KMS-11 (cell line): ENCODE measurements around the gene SUPT4H1.

Experiments used
- H2AFZ ChIP-seq: fragments of 200-600 bp; sonication (generic); 2 replicates; pipeline ENCODE4 v1.6.1; 2016; ENCODE audit warnings: antibody characterized with exemption, mixed run types, low read depth
- H3K27ac ChIP-seq: fragments of 200-600 bp; sonication (generic); 2 replicates; pipeline ENCODE4 v1.6.1; 2016; ENCODE audit warnings: mild to moderate bottlenecking, mixed run types
- H3K27me3 ChIP-seq: fragments of 200-600 bp; sonication (generic); 2 replicates; pipeline ENCODE4 v1.6.1; 2017; ENCODE audit warnings: mild to moderate bottlenecking, low read depth, mixed run types, moderate library complexity; ENCODE audit not compliant: insufficient read depth
- H3K36me3 ChIP-seq: fragments of 200-600 bp; sonication (generic); 2 replicates; pipeline ENCODE4 v1.6.1; 2017; ENCODE audit warnings: mild to moderate bottlenecking, mixed run types; ENCODE audit not compliant: insufficient read depth
- H3K4me1 ChIP-seq: fragments of 200-600 bp; sonication (generic); 2 replicates; pipeline ENCODE4 v1.6.1; 2016; ENCODE audit warnings: mild to moderate bottlenecking, low read depth, mixed run types; ENCODE audit not compliant: poor library complexity, severe bottlenecking
- H3K4me2 ChIP-seq: fragments of 200-600 bp; sonication (generic); 2 replicates; pipeline ENCODE4 v1.7.0; 2016; ENCODE audit warnings: mild to moderate bottlenecking, mixed run types
- H3K4me3 ChIP-seq: fragments of 200-600 bp; sonication (generic); IDR thresholded peaks from 2 replicates; pipeline ENCODE4 v1.6.1; 2017; ENCODE audit warnings: low read depth, low read length, mixed read lengths; ENCODE audit not compliant: insufficient read depth
- H3K79me2 ChIP-seq: fragments of 200-600 bp; sonication (generic); 2 replicates; pipeline ENCODE4 v1.6.1; 2016; ENCODE audit warnings: low read depth, mixed run types; ENCODE audit not compliant: insufficient read depth
- H3K9ac ChIP-seq: fragments of 200-600 bp; sonication (generic); 2 replicates; pipeline ENCODE4 v1.6.1; 2016; ENCODE audit warnings: mild to moderate bottlenecking, mixed run types
- H4K20me1 ChIP-seq: fragments of 200-600 bp; sonication (generic); 2 replicates; pipeline ENCODE4 v1.6.1; 2016; ENCODE audit warnings: mild to moderate bottlenecking, mixed run types; ENCODE audit not compliant: insufficient read depth
- TF ChIP-seq, protein P1 (sequence below): fragments of 200-600 bp; sonication (generic); conservative IDR thresholded peaks from 2 replicates; pipeline ENCODE4 v1.6.1; 2017; ENCODE audit warnings: low read depth, mild to moderate bottlenecking, antibody characterized with exemption, low read length, moderate library complexity, mixed read lengths

SUPT4H1 gene

DNA sequence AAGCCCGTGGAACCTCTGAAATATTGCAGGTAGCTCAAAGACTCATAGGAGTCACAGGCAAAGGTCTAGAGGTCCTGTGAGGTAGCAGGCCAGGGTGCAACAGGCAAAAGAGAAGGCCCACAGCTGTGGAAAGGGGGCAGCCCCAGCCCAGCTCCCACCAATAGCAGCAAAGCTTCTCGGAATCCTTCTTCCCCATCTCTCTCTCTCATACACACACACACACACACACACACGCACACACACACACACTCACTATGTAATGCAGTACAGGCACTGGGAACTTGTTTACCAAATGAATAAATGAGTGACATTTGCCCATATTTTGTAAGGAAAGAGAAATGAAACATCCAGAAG is 16.8 kb upstream of the SUPT4H1 start:
- no peaks in the 10 kb centered on the region for H3K36me3 ChIP-seq
- H3K4me3 ChIP-seq: no peak overlapping the region
- H3K27ac ChIP-seq: no peak overlapping the region
- H4K20me1 ChIP-seq: no peaks in the 10 kb centered on the region
- H3K27me3 ChIP-seq: no peaks in the 10 kb centered on the region
- H3K9ac ChIP-seq: no peak overlapping the region
- TF ChIP-seq, protein P1, sequence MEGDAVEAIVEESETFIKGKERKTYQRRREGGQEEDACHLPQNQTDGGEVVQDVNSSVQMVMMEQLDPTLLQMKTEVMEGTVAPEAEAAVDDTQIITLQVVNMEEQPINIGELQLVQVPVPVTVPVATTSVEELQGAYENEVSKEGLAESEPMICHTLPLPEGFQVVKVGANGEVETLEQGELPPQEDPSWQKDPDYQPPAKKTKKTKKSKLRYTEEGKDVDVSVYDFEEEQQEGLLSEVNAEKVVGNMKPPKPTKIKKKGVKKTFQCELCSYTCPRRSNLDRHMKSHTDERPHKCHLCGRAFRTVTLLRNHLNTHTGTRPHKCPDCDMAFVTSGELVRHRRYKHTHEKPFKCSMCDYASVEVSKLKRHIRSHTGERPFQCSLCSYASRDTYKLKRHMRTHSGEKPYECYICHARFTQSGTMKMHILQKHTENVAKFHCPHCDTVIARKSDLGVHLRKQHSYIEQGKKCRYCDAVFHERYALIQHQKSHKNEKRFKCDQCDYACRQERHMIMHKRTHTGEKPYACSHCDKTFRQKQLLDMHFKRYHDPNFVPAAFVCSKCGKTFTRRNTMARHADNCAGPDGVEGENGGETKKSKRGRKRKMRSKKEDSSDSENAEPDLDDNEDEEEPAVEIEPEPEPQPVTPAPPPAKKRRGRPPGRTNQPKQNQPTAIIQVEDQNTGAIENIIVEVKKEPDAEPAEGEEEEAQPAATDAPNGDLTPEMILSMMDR: no peak
- no peak overlapping the region for H3K4me2 ChIP-seq
- peaks cover 8% of the 10 kb centered on the region for H3K4me1 ChIP-seq
- H3K79me2 ChIP-seq: no peaks in the 10 kb centered on the region
- no peak overlapping the region for H2AFZ ChIP-seq

DNA sequence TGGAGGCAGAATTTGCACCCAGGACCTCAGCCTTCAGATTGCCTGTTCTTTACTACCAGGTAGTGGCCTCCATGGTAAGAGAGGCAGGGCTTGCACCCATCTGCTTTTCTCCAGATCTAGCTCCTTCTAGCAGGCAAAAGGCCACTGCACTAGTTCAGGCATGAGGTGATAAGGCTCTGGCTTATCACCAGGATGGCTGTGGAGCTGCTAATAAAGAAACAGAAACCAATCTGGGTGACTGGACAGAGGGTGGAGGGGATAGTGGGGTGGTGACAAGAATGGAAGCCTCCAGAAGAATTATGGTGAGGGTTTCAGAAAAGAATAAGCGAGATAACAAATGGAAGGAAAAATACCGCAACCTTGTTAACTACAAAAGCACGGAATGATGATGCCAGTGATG is 15.5 kb upstream of the SUPT4H1 start:
- Histone ChIP-seq H3K27me3 (no peaks in the 10 kb centered on the region), H3K4me2 (no peak overlapping the region), H3K9ac (no peak overlapping the region), H3K4me1 (peaks cover 8% of the 10 kb centered on the region), H3K4me3 (no peak overlapping the region), H4K20me1 (no peaks in the 10 kb centered on the region), H3K27ac (no peak overlapping the region), H2AFZ (no peak overlapping the region), H3K36me3 (no peaks in the 10 kb centered on the region), H3K79me2 (no peaks in the 10 kb centered on the region)
- TF ChIP-seq, protein P1: no peak

DNA sequence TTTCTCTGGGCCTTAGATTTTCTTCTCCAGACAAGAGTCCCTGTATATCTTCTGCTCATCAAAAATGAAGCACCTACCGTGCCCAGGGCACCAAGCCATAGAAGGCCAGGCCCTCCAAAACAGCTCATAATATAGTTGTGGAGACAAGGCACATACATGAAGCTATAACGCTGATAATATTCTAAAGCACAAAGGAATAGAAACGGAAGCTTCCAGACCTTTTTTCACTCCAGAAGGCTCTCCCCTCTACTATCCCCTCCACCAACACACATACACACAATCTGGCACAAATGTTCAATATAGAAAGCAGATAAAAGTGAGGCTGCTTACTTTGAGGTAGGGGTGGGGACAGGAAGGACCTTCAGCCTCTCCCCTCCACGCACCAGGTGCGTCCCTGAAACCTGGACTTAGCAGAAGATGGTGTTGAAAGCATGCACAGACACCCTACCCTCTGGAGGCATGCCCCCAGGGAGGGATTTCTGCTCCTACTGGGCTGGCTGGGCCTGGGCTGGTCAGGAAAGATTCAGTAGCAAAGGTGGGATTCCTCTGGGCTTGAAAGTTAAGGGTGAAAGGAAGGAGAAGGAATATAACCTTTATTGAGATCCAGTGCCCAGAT is 14.1 kb upstream of the SUPT4H1 start:
- TF ChIP-seq, protein P1: no peak
- H3K4me3 ChIP-seq: no peak overlapping the region
- no peak overlapping the region for H2AFZ ChIP-seq
- no peaks in the 10 kb centered on the region for H3K79me2 ChIP-seq
- H4K20me1 ChIP-seq: no peaks in the 10 kb centered on the region
- no peak overlapping the region for H3K9ac ChIP-seq
- no peaks in the 10 kb centered on the region for H3K36me3 ChIP-seq
- H3K4me1 ChIP-seq: peaks cover 8% of the 10 kb centered on the region
- H3K27me3 ChIP-seq: no peaks in the 10 kb centered on the region
- H3K27ac ChIP-seq: no peak overlapping the region
- no peak overlapping the region for H3K4me2 ChIP-seq

DNA sequence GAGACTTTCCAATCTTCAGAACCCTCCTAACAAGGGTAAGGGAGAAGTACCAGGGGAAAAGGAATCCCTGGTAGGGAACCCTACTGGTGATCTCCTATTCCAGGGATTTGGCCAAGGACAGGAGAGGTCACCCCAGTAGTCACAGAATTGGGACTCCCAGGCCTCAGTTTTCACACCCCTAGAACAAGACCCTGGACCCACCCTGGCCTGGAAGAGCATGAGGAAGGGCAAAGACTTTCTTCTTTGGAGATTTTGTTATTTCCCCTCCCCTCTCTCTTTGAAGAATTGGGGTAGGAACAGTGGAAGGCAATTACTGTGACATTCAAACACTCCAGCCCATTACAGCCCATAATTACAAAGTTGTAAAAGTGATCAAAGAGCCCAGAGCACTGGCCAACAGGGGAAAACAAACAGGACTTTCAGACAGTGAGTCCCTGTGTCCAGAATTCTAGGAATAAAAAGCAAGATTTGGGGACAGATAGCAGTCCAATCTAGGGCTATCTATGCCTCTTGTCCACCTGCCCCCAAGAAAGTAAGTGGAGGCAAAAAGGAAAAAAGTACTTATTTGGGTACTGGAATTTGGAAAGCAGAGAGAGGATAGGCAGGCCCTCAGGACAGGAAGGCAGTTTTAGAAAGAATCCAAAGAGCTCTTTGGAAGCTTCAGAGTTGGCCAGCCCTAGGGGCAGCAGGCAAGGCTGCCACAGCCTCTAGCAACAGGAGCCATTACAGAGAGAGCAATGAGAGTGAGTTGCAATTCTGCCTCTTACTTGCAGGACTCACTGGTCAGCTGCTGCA is 13.4 kb upstream of the SUPT4H1 start:
- H3K27ac ChIP-seq: no peak overlapping the region
- H3K4me1 ChIP-seq: peaks cover 8% of the 10 kb centered on the region
- no peaks in the 10 kb centered on the region for H4K20me1 ChIP-seq
- H3K79me2 ChIP-seq: no peaks in the 10 kb centered on the region
- no peak overlapping the region for H3K9ac ChIP-seq
- H3K36me3 ChIP-seq: no peaks in the 10 kb centered on the region
- no peak overlapping the region for H3K4me2 ChIP-seq
- H3K4me3 ChIP-seq: no peak overlapping the region
- TF ChIP-seq, protein P1: no peak
- H3K27me3 ChIP-seq: no peaks in the 10 kb centered on the region
- no peak overlapping the region for H2AFZ ChIP-seq
